Activated CD8-positive, alpha-beta memory T cell treated with anti-CD3 and anti-CD28 coated beads, Interleukin-2, amount 50 U/mL, for 24 hours (primary cell): Measurements from ENCODE around the gene ZNF831.

Experiments
- DNase-seq: peaks from one replicate; pipeline ENCODE4 v3.0.0-alpha.2; 2020; ENCODE audit errors: extremely low read depth

The ZNF831 gene

GRCh38 chr20:59157531-59157930, 6.1 kb upstream of the ZNF831 start:
- DNase-seq = no peak

DNA sequence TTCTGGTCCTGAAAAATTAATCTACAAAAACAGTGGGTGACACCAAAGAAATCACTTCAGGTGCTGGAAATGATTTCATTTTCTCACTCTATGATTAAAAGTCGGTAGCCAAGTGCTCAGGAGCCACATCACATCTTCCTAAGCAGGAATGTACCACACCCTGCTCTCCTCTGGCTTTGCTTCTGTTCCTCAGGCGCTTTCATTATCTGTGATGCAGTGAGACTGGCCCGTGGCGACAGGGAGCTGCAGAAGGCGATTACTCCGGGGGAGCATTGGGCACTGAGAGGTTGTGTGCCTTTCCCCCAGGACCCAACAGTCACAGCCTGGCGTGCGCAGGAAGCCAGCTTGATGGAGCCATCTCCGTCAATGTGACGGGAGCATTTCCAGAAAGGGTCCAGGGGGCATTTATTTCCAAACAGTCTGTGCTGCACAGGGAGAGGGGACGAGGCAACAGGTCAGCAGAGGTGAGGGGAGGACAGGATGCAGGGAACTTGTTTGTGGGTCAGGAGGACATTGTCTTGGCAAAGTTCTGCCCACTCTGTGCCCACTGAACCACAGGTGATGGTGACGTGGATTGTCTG, 5.6 kb upstream of the ZNF831 start:
- no peak for DNase-seq

- DNase-seq = no peak
These were observed 4.9 kb upstream of the ZNF831 start for GRCh38 chr20:59158673-59159072.

DNA sequence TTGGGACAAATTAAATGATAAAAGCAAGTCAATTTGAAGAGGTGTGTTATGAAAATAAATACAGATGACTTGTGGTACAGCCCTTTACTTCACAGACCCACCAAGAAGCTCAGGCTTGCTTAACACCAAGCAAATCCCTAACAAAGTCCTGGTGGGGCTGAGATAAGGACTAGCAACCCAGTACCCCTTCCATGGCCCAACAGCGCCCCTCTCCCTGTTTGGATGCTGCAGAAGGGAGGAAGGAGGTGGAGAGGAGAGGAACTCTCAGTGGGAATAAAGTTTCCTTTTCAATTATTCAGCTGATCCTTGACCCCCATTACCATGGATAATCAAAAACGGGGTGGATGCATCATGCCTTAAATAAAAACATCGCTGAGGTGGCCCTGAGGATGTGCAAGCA, 4.5 kb upstream of the ZNF831 start:
- DNase-seq = no peak

GRCh38 chr20:59159493-59160376, 3.9 kb upstream of the ZNF831 start:
- DNase-seq = no peak

- DNase-seq = no peak
These were observed 3.1 kb upstream of the ZNF831 start for GRCh38 chr20:59160389-59161115.

GRCh38 chr20:59161721-59162120, 1.9 kb upstream of the ZNF831 start:
- DNase-seq = no peak

- DNase-seq = no peak
These were observed 1.2 kb downstream of the ZNF831 start for GRCh38 chr20:59164686-59165391.

GRCh38 chr20:59165396-59165795, 1.8 kb downstream of the ZNF831 start:
- no peak for DNase-seq

DNA sequence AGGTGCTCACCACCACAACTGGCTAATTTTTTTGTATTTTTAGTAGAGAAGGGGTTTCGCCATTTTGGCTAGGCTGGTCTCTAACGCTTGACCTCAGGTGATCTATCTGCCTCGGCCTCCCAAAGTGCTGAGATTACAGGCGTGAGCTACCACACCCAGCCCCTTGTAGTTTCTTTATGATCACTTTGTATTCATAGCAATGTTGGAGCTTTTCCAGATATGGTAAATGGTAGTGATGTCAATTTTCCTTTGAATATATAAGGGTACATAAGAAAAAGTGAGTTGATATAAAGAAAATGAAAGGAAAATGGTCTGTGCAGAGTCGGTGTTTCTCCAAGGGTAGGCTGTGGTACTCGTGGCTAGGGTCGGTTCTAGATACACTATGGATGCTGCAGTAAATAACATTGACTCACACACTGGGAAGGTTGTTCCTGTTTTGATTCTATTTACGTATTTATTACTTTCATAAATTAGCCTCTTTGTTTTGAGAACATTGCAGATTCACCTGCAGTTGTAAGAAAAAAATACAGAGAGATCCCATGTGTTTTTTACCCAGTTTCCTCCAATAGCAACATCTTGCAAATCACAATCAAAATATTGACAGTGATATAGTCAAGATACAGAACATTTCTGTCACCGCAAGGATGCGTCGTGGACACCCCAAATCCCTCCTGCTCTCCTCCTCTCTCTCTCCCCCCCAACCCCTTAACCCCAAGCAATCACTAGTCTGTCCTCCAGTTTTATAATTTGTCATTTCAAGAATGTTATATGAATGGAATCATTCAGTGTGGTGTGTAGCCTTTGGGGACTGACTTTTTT, 2.5 kb downstream of the ZNF831 start:
- no peak for DNase-seq

DNA sequence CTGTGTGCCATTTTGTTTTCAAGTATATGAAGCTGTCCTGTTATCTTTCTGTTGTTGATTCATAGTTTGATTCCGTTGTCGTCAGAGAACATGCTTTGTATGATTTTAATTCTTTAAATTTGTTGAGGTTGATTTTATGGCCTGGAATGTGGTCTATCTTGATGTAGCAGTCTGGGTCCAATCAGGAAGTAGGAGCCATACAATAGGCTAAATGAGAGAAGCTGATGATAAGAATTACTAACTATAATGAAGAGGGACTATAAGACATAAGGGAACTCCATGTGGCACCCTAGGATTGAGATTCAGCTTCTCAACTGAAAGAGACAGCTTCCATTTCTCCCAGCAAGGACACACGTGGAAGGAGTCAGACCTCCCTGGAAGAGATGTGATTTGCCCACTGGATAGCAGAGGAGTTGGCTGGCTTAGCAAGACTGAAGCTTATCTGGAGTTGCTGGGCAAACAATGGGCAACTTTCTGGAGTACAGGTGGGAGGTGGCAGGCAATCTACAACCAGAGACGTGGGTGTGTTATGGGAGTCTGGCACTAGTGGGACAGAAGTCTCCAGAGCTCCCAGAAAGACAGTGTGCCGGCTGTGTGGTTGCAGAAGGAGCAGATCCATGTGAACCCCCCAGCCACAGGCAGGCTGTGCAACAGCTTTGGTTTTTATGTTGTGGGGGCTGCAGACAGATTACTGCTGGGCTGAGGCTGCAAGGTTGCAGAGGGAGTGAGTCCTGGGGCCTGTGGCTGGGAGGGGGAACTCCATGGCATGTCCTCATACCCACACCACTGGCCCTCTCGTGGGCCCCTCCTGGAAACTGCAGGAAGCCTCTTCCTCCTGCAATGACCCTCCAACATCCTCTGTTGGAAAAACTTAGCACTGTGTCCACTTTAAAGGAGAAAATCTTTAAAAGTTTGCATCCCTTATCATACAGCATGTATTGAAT, 7.1 kb downstream of the ZNF831 start:
- DNase-seq = no peak

DNA sequence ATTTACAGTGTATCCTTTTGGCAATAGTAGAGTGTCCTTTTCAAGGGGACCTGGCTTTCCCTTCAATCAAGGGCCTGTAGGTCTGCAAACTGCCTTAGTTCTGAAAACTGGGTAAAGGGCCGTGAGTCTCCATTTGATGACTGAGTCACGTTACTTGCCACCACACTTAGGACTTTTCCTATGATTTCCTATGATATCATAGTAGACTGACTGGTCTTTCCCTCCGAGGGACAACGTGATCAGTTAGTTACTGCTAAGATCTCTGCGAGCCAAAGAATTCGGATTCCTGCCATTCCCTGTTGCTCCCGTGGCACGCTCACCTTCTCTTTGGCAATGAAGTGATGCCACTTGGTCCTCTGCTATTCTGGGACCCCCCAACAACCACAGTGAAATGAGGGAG, 8.4 kb downstream of the ZNF831 start:
- DNase-seq = no peak

DNA sequence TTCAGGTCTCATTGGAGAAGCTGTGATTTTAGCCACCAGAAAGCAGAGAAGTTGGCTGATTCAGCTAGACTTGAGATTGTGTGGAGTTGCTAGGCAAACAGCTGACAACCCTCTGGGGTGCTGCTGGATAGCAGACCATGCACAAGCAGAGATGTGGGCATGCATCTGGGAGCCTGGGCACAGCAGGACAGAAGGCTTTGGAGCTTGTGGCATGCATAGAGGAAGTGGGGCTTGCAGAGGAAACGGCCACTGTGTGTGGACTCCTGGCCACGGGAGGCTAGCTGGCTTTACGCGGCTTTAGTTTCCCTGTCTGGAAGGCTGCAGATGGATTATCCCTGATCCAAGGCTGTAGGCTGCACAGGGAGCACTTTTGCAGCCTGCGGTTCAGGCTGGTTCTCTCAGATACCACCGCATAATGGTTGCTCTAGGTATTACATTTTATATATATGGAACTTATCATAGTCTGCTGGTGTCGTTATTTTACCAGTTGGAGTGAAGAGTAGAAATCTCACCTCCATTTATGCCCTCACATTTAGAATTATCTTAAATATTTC, 10.4 kb downstream of the ZNF831 start:
- DNase-seq = no peak

DNA sequence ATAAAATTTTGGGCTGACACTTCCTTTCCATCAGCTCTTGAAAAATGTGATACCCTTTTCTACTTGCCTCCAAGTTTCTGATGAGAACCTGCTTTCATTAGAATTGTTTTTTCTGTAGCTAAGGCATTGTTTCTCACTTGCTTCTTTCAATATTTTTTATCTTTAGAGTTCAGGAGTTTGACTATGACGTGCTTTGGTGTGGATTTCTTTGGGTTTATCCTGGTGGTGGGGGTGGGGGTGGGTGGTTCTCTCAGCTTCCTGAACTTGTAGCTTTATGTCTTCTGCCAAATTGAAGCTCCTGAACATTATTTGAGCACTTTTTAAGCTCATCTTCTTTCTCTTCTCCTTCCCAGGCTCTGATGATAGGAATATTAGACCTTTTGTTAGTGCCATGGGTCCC, 11.4 kb downstream of the ZNF831 start:
- DNase-seq = no peak

GRCh38 chr20:59175861-59176260, 12.2 kb downstream of the ZNF831 start:
- DNase-seq = no peak

GRCh38 chr20:59176812-59177211, 13.2 kb downstream of the ZNF831 start:
- no peak for DNase-seq

DNA sequence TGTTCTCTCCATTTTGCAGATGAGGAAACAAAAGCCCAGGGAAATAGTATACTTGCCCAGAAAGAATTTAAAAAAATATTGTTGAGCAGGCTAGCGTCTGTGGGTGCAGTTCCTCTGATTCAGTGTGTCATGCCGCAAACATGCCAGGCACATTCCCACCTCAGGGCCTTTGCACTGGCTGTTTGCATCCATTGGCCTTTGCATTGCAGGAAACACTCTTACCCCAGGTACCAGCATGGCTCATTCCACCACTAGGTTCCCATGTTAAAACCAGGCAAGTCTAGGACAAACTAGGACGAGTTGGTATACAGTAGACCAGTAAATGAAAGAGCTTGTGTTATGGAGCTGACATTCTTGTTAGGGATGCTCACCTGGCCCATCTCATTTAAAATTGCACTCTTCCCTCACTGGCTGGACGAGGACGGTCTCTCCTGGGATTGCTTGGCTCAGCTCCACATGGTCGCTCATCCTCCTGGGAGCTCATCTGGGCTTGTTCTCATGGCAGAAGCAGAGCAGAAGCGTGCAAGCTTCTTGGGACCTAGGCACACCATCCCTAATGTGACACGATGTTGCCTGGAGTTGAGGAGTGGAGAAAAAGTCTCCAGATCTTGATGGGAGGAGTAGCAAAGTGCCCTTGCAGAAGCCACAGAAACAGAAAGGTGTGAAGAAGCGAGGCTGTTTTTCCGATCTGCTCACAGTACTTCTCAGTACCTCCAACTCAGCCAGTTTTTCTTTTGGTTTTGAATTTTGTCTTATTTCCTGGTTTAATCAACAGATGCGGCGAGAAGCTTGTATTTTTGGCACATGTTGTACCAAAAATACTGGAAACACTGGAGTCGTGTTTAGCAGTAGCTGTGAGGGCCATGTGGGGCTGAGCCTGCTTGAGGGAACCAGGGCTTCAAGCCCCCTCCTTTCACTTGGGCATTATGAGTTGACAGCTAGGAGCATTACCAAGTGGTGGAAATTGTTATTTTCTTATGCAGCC, 13.9 kb downstream of the ZNF831 start:
- no peak for DNase-seq

GRCh38 chr20:59178983-59179595, 15.5 kb downstream of the ZNF831 start:
- no peak for DNase-seq
